ENCODE data around the gene SOX6.

DNA sequence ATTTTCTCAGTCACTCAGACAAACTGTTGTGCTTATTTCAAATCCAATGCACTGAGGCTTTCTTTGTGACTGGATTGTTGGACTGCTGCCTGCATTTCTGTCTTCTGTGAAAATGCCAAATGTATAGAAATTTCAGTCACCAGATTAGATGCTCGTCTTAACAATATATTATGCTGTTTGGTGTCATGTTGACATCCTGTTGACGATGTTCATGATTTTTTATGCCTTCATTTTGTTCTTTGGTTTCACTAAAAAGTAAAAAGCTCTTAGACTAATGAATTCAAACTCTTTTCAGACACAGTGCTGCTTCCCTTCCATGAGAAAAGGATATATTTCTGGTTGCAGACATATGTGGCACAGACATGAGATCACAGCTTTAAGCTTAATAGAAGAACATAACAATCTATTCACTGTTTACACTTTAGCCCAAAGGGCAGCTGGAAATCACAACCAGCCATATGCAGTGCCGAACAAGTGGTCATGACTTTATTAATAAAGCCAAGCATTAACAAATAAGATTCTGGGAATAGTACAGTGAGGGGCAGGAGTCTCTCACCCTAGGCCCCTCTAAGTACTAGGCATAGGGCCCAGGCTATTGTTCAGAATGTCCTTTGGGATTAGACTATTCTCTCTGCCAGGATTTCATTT is 9.4 kb upstream of the SOX6 start:
- TF ChIP-seq, protein P1, sequence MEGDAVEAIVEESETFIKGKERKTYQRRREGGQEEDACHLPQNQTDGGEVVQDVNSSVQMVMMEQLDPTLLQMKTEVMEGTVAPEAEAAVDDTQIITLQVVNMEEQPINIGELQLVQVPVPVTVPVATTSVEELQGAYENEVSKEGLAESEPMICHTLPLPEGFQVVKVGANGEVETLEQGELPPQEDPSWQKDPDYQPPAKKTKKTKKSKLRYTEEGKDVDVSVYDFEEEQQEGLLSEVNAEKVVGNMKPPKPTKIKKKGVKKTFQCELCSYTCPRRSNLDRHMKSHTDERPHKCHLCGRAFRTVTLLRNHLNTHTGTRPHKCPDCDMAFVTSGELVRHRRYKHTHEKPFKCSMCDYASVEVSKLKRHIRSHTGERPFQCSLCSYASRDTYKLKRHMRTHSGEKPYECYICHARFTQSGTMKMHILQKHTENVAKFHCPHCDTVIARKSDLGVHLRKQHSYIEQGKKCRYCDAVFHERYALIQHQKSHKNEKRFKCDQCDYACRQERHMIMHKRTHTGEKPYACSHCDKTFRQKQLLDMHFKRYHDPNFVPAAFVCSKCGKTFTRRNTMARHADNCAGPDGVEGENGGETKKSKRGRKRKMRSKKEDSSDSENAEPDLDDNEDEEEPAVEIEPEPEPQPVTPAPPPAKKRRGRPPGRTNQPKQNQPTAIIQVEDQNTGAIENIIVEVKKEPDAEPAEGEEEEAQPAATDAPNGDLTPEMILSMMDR (IDR thresholded peaks at IDR 0.05) = no peak
- no peak for TF ChIP-seq POLR2A (IDR thresholded peaks at IDR 0.05)

All from prostate gland (tissue), 2 donors.